A549 (cell line): ENCODE data around the gene STAG3. TPM values are rescaled to one million over a fixed set of nuclear protein-coding genes. Genes with fewer than 3 reads are reported as not detected.

ENCODE experiments used
- ATAC-seq, 2 experiments: fragments of 200-7000 bp in 1 of 2; fragments of >200 bp in 1 of 2; cut with Nextera tagmentation in 1 of 2; cut with Tn5 transposase in 1 of 2; 3 replicates each; pipeline versions ENCODE4 v1.8.0 to v1.9.1; 2018 to 2020; ENCODE audit warnings: mild to moderate bottlenecking in 1 of 2, moderate library complexity in 1 of 2
- CTCF ChIA-PET: fragments of 300-600 bp; sonication (Branson Sonifier 250); formaldehyde crosslinking; extraction: SDS; loops from one replicate; lab custom pipeline; 2021; ENCODE audit warnings: antibody characterized with exemption, inconsistent platforms; lab: Yijun Ruan, JAX
- POLR2A ChIA-PET: fragments of 350-600 bp; formaldehyde crosslinking; extraction: SDS; loops from one replicate; lab custom pipeline; 2021; ENCODE audit warnings: antibody characterized with exemption, inconsistent platforms; lab: Yijun Ruan, JAX
- DNase-seq, 2 experiments: peaks; one replicate each; pipeline versions ENCODE4 v3.0.0 to v3.0.0-alpha.2; 2011 to 2016; ENCODE audit warnings: low read depth in 1 of 2, low spot score in 1 of 2
- FAIRE-seq: peaks from 2 replicates; lab custom pipeline; 2011; peaks lifted over from hg19 to GRCh38; lab: Jason Lieb, UNC
- H3K27ac ChIP-seq, 2 experiments: fragments of >200 bp; sonication (Bioruptor Twin); formaldehyde crosslinking; 3 replicates each; pipeline ENCODE4 v1.5.1; 2016 to 2017
- H3K4me1 ChIP-seq: fragments of >200 bp; sonication (Bioruptor Twin); formaldehyde crosslinking; 3 replicates; pipeline ENCODE4 v1.6.1; 2016
- H3K4me2 ChIP-seq: fragments of >200 bp; sonication (Bioruptor Twin); formaldehyde crosslinking; 3 replicates; pipeline ENCODE4 v1.6.1; 2016
- H3K4me3 ChIP-seq: fragments of >200 bp; sonication (Bioruptor Twin); formaldehyde crosslinking; 3 replicates; pipeline ENCODE4 v1.5.1; 2016
- H3K9me3 ChIP-seq: fragments of >200 bp; sonication (Bioruptor Twin); formaldehyde crosslinking; 3 replicates; pipeline ENCODE4 v1.6.1; 2016
- ATOH8 ChIP-seq: fragments of 250-450 bp; sonication (Bioruptor Pico); IDR thresholded peaks from 2 replicates; pipeline ENCODE4 v1.5.0; 2020; ENCODE audit warnings: low read depth, mild to moderate bottlenecking, moderate library complexity
- CBX2 ChIP-seq: fragments of 200-600 bp; sonication (generic); IDR thresholded peaks from 2 replicates; pipeline ENCODE4 v1.6.1; 2016; ENCODE audit warnings: low read depth, mild to moderate bottlenecking, borderline replicate concordance
- CHD2 ChIP-seq: fragments of 150-350 bp; IDR thresholded peaks from 2 replicates; pipeline ENCODE4 v1.6.1; 2014; ENCODE audit warnings: low read length; ENCODE audit not compliant: partially characterized antibody
- CHD4 ChIP-seq: fragments of 200-600 bp; sonication (generic); IDR thresholded peaks from 2 replicates; pipeline ENCODE4 v1.6.1; 2016; ENCODE audit warnings: antibody characterized with exemption, mild to moderate bottlenecking, borderline replicate concordance
- EHMT2 ChIP-seq: fragments of 200-600 bp; sonication (generic); IDR thresholded peaks from 2 replicates; pipeline ENCODE4 v1.6.1; 2016; ENCODE audit warnings: antibody characterized with exemption, low read depth, mild to moderate bottlenecking, moderate library complexity
- ELK1 ChIP-seq: fragments of 150-350 bp; IDR thresholded peaks from 2 replicates; pipeline ENCODE4 v1.6.1; 2014; ENCODE audit warnings: low read depth, mild to moderate bottlenecking, low read length
- ESRRA ChIP-seq: fragments of 150-350 bp; IDR thresholded peaks from 2 replicates; pipeline ENCODE4 v1.6.1; 2014; ENCODE audit warnings: mild to moderate bottlenecking, low read length, borderline replicate concordance
- FOSB ChIP-seq: fragments of 250-450 bp; sonication (Bioruptor Pico); IDR thresholded peaks from 2 replicates; pipeline ENCODE4 v1.5.0; 2020; ENCODE audit warnings: mild to moderate bottlenecking, moderate library complexity
- FOXS1 ChIP-seq: fragments of 250-450 bp; sonication (Bioruptor Pico); IDR thresholded peaks from 2 replicates; pipeline ENCODE4 v1.5.0; 2020; ENCODE audit warnings: mild to moderate bottlenecking, moderate library complexity
- GATA3 ChIP-seq: IDR thresholded peaks from 2 replicates; pipeline ENCODE4 v1.6.1; 2012; ENCODE audit warnings: borderline replicate concordance
- HOXA7 ChIP-seq: fragments of 250-450 bp; sonication (Bioruptor Pico); IDR thresholded peaks from 2 replicates; pipeline ENCODE4 v1.5.0; 2020; ENCODE audit warnings: mild to moderate bottlenecking, moderate library complexity
- HOXB13 ChIP-seq: fragments of 250-450 bp; sonication (Bioruptor Pico); IDR thresholded peaks from 2 replicates; pipeline ENCODE4 v1.5.0; 2020; ENCODE audit warnings: low read depth, mild to moderate bottlenecking, moderate library complexity
- HOXB5 ChIP-seq: fragments of 250-450 bp; sonication (Bioruptor Pico); IDR thresholded peaks from 2 replicates; pipeline ENCODE4 v1.5.0; 2020; ENCODE audit warnings: mild to moderate bottlenecking, moderate library complexity
- JUNB ChIP-seq: fragments of >200 bp; sonication (Bioruptor Twin); formaldehyde crosslinking; IDR thresholded peaks from 2 replicates; pipeline ENCODE4 v1.6.1; 2016
- KDM1A ChIP-seq: fragments of 200-600 bp; sonication (generic); IDR thresholded peaks from 2 replicates; pipeline ENCODE4 v1.6.1; 2016; ENCODE audit warnings: low read depth, mild to moderate bottlenecking
- KDM5A ChIP-seq: fragments of 200-600 bp; sonication (generic); IDR thresholded peaks from 2 replicates; pipeline ENCODE4 v1.6.1; 2016; ENCODE audit warnings: antibody characterized with exemption, mild to moderate bottlenecking
- POLR2A ChIP-seq: IDR thresholded peaks from 2 replicates; pipeline ENCODE4 v1.6.1; 2012; ENCODE audit warnings: mild to moderate bottlenecking, low read length
- RNF2 ChIP-seq: fragments of 200-600 bp; sonication (generic); IDR thresholded peaks from 2 replicates; pipeline ENCODE4 v1.6.1; 2016; ENCODE audit warnings: low read depth, mild to moderate bottlenecking, antibody characterized with exemption, moderate library complexity, borderline replicate concordance
- TP53 ChIP-seq: fragments of 250-450 bp; sonication (Bioruptor Pico); IDR thresholded peaks from 2 replicates; pipeline ENCODE4 v1.5.0; 2021; ENCODE audit warnings: mild to moderate bottlenecking, moderate library complexity
- ZFP36 ChIP-seq: fragments of 450-650 bp; IDR thresholded peaks from 2 replicates; pipeline ENCODE4 v1.6.1; 2014; ENCODE audit warnings: borderline replicate concordance; ENCODE audit not compliant: partially characterized antibody
- WGBS: methylation state at CpG from one replicate; pipeline ENCODE4 v1.1.6; 2017; ENCODE audit errors: missing lambda C conversion rate; 5-methylcytosine and 5-hydroxymethylcytosine counted together
- polyA plus RNA-seq, 4 experiments: library from polyadenylated mRNA; depleted of rRNA in 3 of 4; stranded (reverse); fragments of >200 nt; fragmentation: RNase III in 1 of 4; extraction: RNeasy Plus Mini Kit Qiagen cat#74134 plus additional on column Dnase treatment in 1 of 4; gene quantifications; 2 replicates in 3 of 4; 3 replicates in 1 of 4; pipeline ENCODE4 v1.2.3, GENCODE V29; 2011 to 2017

STAG3 gene
- polyA plus RNA-seq, 2 of the 4 experiments (the other 2 are of a cell fraction), result 0.25 to 0.50 TPM

- Histone ChIP-seq H3K27ac (no peak overlapping the region), H3K4me1 (peaks cover 39% of the 10 kb centered on the region), H3K9me3 (no peaks in the 10 kb centered on the region), H3K4me3 (no peak overlapping the region), H3K4me2 (no peak overlapping the region)
- POLR2A ChIA-PET, result interaction anchor here (0.5 kb wide), 1 partner anchor 8 kb away, joined by 4 read pairs; no protein-coding TSS in a partner anchor
- CTCF ChIA-PET, result interaction anchor here (0.8 to 23.1 kb wide), 6 partner anchors 11 to 310 kb away, joined by 3 to 245 read pairs (median 4); no protein-coding TSS in a partner anchor
- no peak for FAIRE-seq
- no peak for DNase-seq
- no peak for ATAC-seq
- TF ChIP-seq HOXB13 (CRISPR knock-in tag) (no peak), KDM1A (peak; percentile 89; the same call in 1 of the 2 replicates), RNF2 (no peak), POLR2A (no peak), CHD2 (no peak), KDM5A (no peak), ELK1 (no peak), CBX2 (no peak), CHD4 (no peak), ZFP36 (peak; percentile 63)
- 89% methylated on average over 20 of the region's 20 CpGs for WGBS
These were observed 22.0 kb upstream of the STAG3 start for GRCh38 chr7:100155553-100156317.

- FAIRE-seq, result no peak
- peak overlapping the region in 1 of 2 experiments; percentile 96; a peak in 3 of 6 replicates for H3K27ac ChIP-seq
- DNase-seq, result no peak
- TF ChIP-seq ESRRA (no peak), FOSB (no peak), TP53 (CRISPR knock-in tag) (no peak), ATOH8 (CRISPR knock-in tag) (no peak), HOXA7 (no peak), FOXS1 (CRISPR knock-in tag) (no peak), RNF2 (no peak), JUNB (no peak), ZFP36 (no peak), CHD4 (no peak), GATA3 (no peak), HOXB13 (CRISPR knock-in tag) (no peak), HOXB5 (CRISPR knock-in tag) (no peak), CBX2 (no peak), EHMT2 (no peak)
- ChIA-PET POLR2A (no interaction called here), CTCF (interaction anchor here (0.6 to 23.1 kb wide), 6 partner anchors 10 to 251 kb away, joined by 3 to 245 read pairs (median 4); no protein-coding TSS in a partner anchor)
- peaks cover 39% of the 10 kb centered on the region for H3K4me1 ChIP-seq
- no peak; a peak in 1 of 6 replicates for ATAC-seq
- WGBS, result 94% methylated on average over 16 of the region's 16 CpGs
- peak overlapping the region; percentile 100 for H3K4me2 ChIP-seq
- H3K4me3 ChIP-seq, result peak overlapping the region; percentile 90; the same call in 1 of the 3 replicates
- no peaks in the 10 kb centered on the region for H3K9me3 ChIP-seq
These were observed 21.2 kb upstream of the STAG3 start for GRCh38 chr7:100156331-100157068.
